Aorta (tissue), 5 donors: ENCODE results near the gene NDUFC1. TPM values are rescaled to one million over a fixed set of nuclear protein-coding genes. Genes with fewer than 3 reads are reported as not detected.
A peak's percentile ranks its signal among the peaks of the same experiment; 100 is the strongest.
"Not testable (repeated sequence)": the region's sequence is repeated elsewhere in the genome, so short reads cannot be mapped to it uniquely, and the experiment has no call there.

Experiments
- ATAC-seq: fragments of 200-7000 bp; cut with Tn5 transposase; one replicate; pipeline ENCODE4 v1.9.1; 2022; ENCODE audit warnings: moderate library complexity; ENCODE audit not compliant: low FRiP score
- DNase-seq, 2 donors: peaks; one replicate each; pipeline ENCODE4 v3.0.0-alpha.2; 2020
- H3K27ac ChIP-seq, 2 donors: one replicate each; pipeline ENCODE4 v1.5.1; 2013; ENCODE audit warnings: low read length in 2 of 2, mild to moderate bottlenecking in 2 of 2, moderate library complexity in 2 of 2, control low read depth in 1 of 2, inconsistent platforms in 1 of 2, low read depth in 1 of 2
- H3K27me3 ChIP-seq, 2 donors: one replicate each; pipeline ENCODE4 v1.6.1; 2013; ENCODE audit warnings: control low read depth in 1 of 2, low read length in 1 of 2, mild to moderate bottlenecking in 1 of 2, moderate library complexity in 1 of 2; ENCODE audit not compliant: insufficient read depth in 2 of 2, control insufficient read depth in 1 of 2
- H3K36me3 ChIP-seq, 2 donors: one replicate each; pipeline ENCODE4 v1.6.1; 2013; ENCODE audit warnings: control low read depth in 1 of 2, low read length in 1 of 2, mild to moderate bottlenecking in 1 of 2; ENCODE audit not compliant: insufficient read depth in 2 of 2, control insufficient read depth in 1 of 2
- H3K4me1 ChIP-seq, 2 donors: one replicate each; pipeline ENCODE4 v1.6.1; 2013; ENCODE audit warnings: low read length in 2 of 2, control low read depth in 1 of 2, mild to moderate bottlenecking in 1 of 2, moderate library complexity in 1 of 2; ENCODE audit not compliant: insufficient read depth in 2 of 2, control insufficient read depth in 1 of 2
- H3K4me3 ChIP-seq, 2 donors: one replicate each; pipeline ENCODE4 v1.5.1; 2013; ENCODE audit warnings: low read length in 2 of 2, control low read depth in 1 of 2, mild to moderate bottlenecking in 1 of 2
- H3K9me3 ChIP-seq: one replicate; pipeline ENCODE4 v1.6.1; 2013; ENCODE audit warnings: mild to moderate bottlenecking, low read length; ENCODE audit not compliant: control insufficient read depth
- WGBS, 2 donors: extraction: QIAGEN DNeasy Blood & Tissue Kit; methylation state at CpG; one replicate each; pipeline ENCODE4 v1.1.7; 2013; 5-methylcytosine and 5-hydroxymethylcytosine counted together
- intact Hi-C, 2 donors: fragments of 100-400 bp; cut with DNase I; formaldehyde crosslinking; loops; one replicate each; pipeline versions ENCODE4 v1.14.2 to v1.15.0; 2022
- long read RNA-seq, 2 donors: library from polyadenylated mRNA; unstranded; transcript quantifications; one replicate each; pipeline ENCODE4 v2.0.0, GENCODE V29; 2020 to 2021
- polyA plus RNA-seq, 2 donors: library from polyadenylated mRNA; stranded (reverse); fragments of 200-250 nt; gene quantifications; one replicate each; pipeline ENCODE4 v1.2.3, GENCODE V29; 2013
- total RNA-seq, 2 donors: library from RNA; stranded (reverse); fragmentation: NEBNext Ultra II Directional; extraction: Animal tissue kit (Norgen Biotek cat#: 25700); gene quantifications; one replicate each; pipeline ENCODE4 v1.2.1, GENCODE V29; 2021
- donor health status: healthy with polysubstance abuse.
- donor health status: Bipolar disorder and iron deficiency.
- donor health status: DM: no; HTN: no; CAD: no.
- donor health status: DM: no; HTN: no; CAD: no.
- donor health status: DM: yes; HTN: yes; CAD: no.

NDUFC1 gene
- total RNA-seq = 10 to 100 TPM; 38.8 to 41.9 TPM
- polyA plus RNA-seq = 100 to 1,000 TPM in 1 of 2 donors, 10 to 100 TPM in 1; 95.7 to 104 TPM
- long read RNA-seq, donor 1, transcript NDUFC1-209 (5 exons, 1,198 nt) = major isoform, 5 of 28 reads
- long read RNA-seq, donor 1, partial matches to known transcripts = 10 of 28 reads
- long read RNA-seq, donor 1, other reads (novel, unspliced or antisense) = 9 of 28 reads
- long read RNA-seq, donor 2, transcript NDUFC1-209 (5 exons, 1,198 nt) = major isoform, 5 of 33 reads
- long read RNA-seq, donor 2, partial matches to known transcripts = 24 of 33 reads
- long read RNA-seq, donor 2, other reads (novel, unspliced or antisense) = 2 of 33 reads

- H3K9me3 ChIP-seq = no peaks in the 10 kb centered on the region
- peak; percentile 54 for ATAC-seq
- H3K4me3 ChIP-seq = peak within 1 kb of the TSS; percentile 77 to 85
- H3K27me3 ChIP-seq = no peaks in the 10 kb centered on the region
- peak within 1 kb of the TSS; percentile 5 to 59 for H3K27ac ChIP-seq
- no peaks in the 10 kb centered on the region for H3K4me1 ChIP-seq
- 0% methylated on average over 36 to 46 of the region's 46 CpGs for WGBS, 2 donors
- intact Hi-C loops = loop anchor here in 1 of 2 donors (2.0 to 10.0 kb wide), 3 partner anchors 83 to 153 kb away; partner anchors contain the start of gene RAB33B
- DNase-seq = peak; percentile 66 to 85
- no peaks in the 10 kb centered on the region for H3K36me3 ChIP-seq
Measured at GRCh38 chr4:139301821-139302611, at the start of gene NDUFC1. NDUFC1 (minus strand) TSS chr4:139302477; CDS start chr4:139295798, 6,679 bp downstream.

- no peaks in the 10 kb centered on the region for H3K4me1 ChIP-seq
- no peak overlapping the region for H3K4me3 ChIP-seq
- intact Hi-C loops = no loop called here
- ATAC-seq (no peak), DNase-seq (no peak)
- no peaks in the 10 kb centered on the region for H3K9me3 ChIP-seq
- H3K27ac ChIP-seq = no peak overlapping the region
- no peaks in the 10 kb centered on the region for H3K27me3 ChIP-seq
- no peaks in the 10 kb centered on the region for H3K36me3 ChIP-seq
Measured at GRCh38 chr4:139337612-139338011, 35.3 kb upstream of the NDUFC1 start.

- WGBS, 2 donors = 89% methylated on average over 2 of the region's 2 CpGs
- intact Hi-C loops = no loop called here
- Histone ChIP-seq H3K36me3 (no peaks in the 10 kb centered on the region), H3K4me1 (peaks cover 0 to 2% of the 10 kb centered on the region in 2 donors), H3K27ac (no peak overlapping the region), H3K9me3 (no peaks in the 10 kb centered on the region), H3K4me3 (no peak overlapping the region), H3K27me3 (no peaks in the 10 kb centered on the region)
- DNase-seq = no peak
- no peak for ATAC-seq
Measured at GRCh38 chr4:139333046-139333445, 30.8 kb upstream of the NDUFC1 start.

GRCh38 chr4:139331185-139331584 is 28.9 kb upstream of the NDUFC1 start:
- no peak for DNase-seq
- Histone ChIP-seq H3K27ac (no peak overlapping the region), H3K36me3 (no peaks in the 10 kb centered on the region), H3K9me3 (no peaks in the 10 kb centered on the region), H3K4me1 (peaks cover 0 to 2% of the 10 kb centered on the region in 2 donors), H3K27me3 (no peaks in the 10 kb centered on the region), H3K4me3 (no peak overlapping the region)
- WGBS, 2 donors = 98 to 100% methylated on average over 1 of the region's 1 CpG
- intact Hi-C loops = no loop called here
- no peak for ATAC-seq

GRCh38 chr4:139330283-139330682 is 28.0 kb upstream of the NDUFC1 start:
- Histone ChIP-seq H3K36me3 (no peaks in the 10 kb centered on the region), H3K4me1 (peaks cover 0 to 2% of the 10 kb centered on the region in 2 donors), H3K9me3 (no peaks in the 10 kb centered on the region), H3K27me3 (no peaks in the 10 kb centered on the region), H3K27ac (no peak overlapping the region), H3K4me3 (no peak overlapping the region)
- intact Hi-C loops = no loop called here
- WGBS, 2 donors = 54 to 58% methylated on average over 3 of the region's 3 CpGs
- ATAC-seq (no peak), DNase-seq (no peak)

- ATAC-seq (no peak), DNase-seq (no peak)
- Histone ChIP-seq H3K36me3 (no peaks in the 10 kb centered on the region), H3K9me3 (no peaks in the 10 kb centered on the region), H3K27me3 (no peaks in the 10 kb centered on the region), H3K4me1 (peaks cover 0 to 2% of the 10 kb centered on the region in 2 donors), H3K4me3 (no peak overlapping the region), H3K27ac (no peak overlapping the region)
- intact Hi-C loops = no loop called here
- 83 to 86% methylated on average over 4 of the region's 4 CpGs for WGBS, 2 donors
Measured at GRCh38 chr4:139329665-139330200, 27.5 kb upstream of the NDUFC1 start.

- DNase-seq (peak in 1 of 2 donors; percentile 35), ATAC-seq (no peak)
- H3K27ac ChIP-seq = no peak overlapping the region
- whole genome bisulfite sequencing, 2 donors = 86 to 91% methylated on average over 6 of the region's 6 CpGs
- H3K4me1 ChIP-seq = peaks cover 0 to under 1% of the 10 kb centered on the region in 2 donors
- intact Hi-C loops = no loop called here
- no peaks in the 10 kb centered on the region for H3K9me3 ChIP-seq
- no peaks in the 10 kb centered on the region for H3K36me3 ChIP-seq
- no peaks in the 10 kb centered on the region for H3K27me3 ChIP-seq
- no peak overlapping the region for H3K4me3 ChIP-seq
Measured at GRCh38 chr4:139324620-139325019, 22.3 kb upstream of the NDUFC1 start.

- H3K27me3 ChIP-seq, H3K36me3 ChIP-seq, H3K4me1 ChIP-seq, DNase-seq, ATAC-seq, intact Hi-C loops, H3K4me3 ChIP-seq, H3K27ac ChIP-seq, H3K9me3 ChIP-seq: not testable (repeated sequence)
- WGBS, 2 donors = 98 to 99% methylated on average over 6 of the region's 6 CpGs
Measured at GRCh38 chr4:139322541-139322940, 20.3 kb upstream of the NDUFC1 start.
